IMR-90 (cell line): ENCODE data around the gene CCDC30. TPM values are rescaled to one million over a fixed set of nuclear protein-coding genes. Genes with fewer than 3 reads are reported as not detected.

Source experiments
- ATAC-seq: fragments of 200-7000 bp; cut with Tn5 transposase; 2 replicates; pipeline ENCODE4 v1.9.1; 2020; ENCODE audit warnings: low read depth, mild to moderate bottlenecking, moderate library complexity
- BruUV-seq: library from RNA; stranded (reverse); fragments of 400-500 nt; replicated peaks from 2 replicates; lab custom pipeline; 2021; lab: Mats Ljungman, UMichigan
- CTCF ChIA-PET: fragments of 300-600 bp; formaldehyde crosslinking; extraction: SDS; loops from one replicate; lab custom pipeline; 2021; ENCODE audit warnings: antibody characterized with exemption; lab: Yijun Ruan, JAX
- POLR2A ChIA-PET: fragments of 300-600 bp; sonication (Branson Sonifier 250); formaldehyde crosslinking; loops from one replicate; lab custom pipeline; 2022; ENCODE audit warnings: antibody characterized with exemption; ENCODE audit not compliant: unreplicated experiment; lab: Charles Lee
- DNase-seq: peaks from one replicate; pipeline ENCODE4 v3.0.0; 2013
- H2AFZ ChIP-seq: replicated peaks from 2 replicates; pipeline ENCODE3; 2013; ENCODE audit warnings: low read length, mild to moderate bottlenecking; ENCODE audit not compliant: poor library complexity
- H2AK5ac ChIP-seq: 2 replicates; pipeline ENCODE4 v1.6.1; 2013; ENCODE audit warnings: low read depth, low read length, inconsistent platforms
- H2AK9ac ChIP-seq: replicated peaks from 2 replicates; pipeline ENCODE3; 2013; ENCODE audit warnings: mild to moderate bottlenecking, low read depth, low read length, moderate library complexity; ENCODE audit not compliant: poor library complexity
- H2BK120ac ChIP-seq: 2 replicates; pipeline ENCODE4 v1.6.1; 2013; ENCODE audit warnings: low read depth, low read length, inconsistent platforms
- H2BK15ac ChIP-seq: 3 replicates; pipeline ENCODE4 v1.6.1; 2013; ENCODE audit warnings: low read depth, low read length, inconsistent platforms
- H2BK20ac ChIP-seq: 2 replicates; pipeline ENCODE4 v1.6.1; 2013; ENCODE audit warnings: low read depth, mild to moderate bottlenecking, inconsistent platforms, low read length, moderate library complexity
- H2BK5ac ChIP-seq: 2 replicates; pipeline ENCODE4 v1.6.1; 2013; ENCODE audit warnings: mild to moderate bottlenecking, low read depth, low read length, inconsistent platforms; ENCODE audit not compliant: poor library complexity, severe bottlenecking
- H3K14ac ChIP-seq: replicated peaks from 2 replicates; pipeline ENCODE4 v1.6.1; 2013; ENCODE audit warnings: low read depth, low read length, inconsistent platforms
- H3K18ac ChIP-seq: 2 replicates; pipeline ENCODE4 v1.6.1; 2013; ENCODE audit warnings: low read depth, low read length, control low read depth
- H3K23ac ChIP-seq: 2 replicates; pipeline ENCODE4 v1.6.1; 2013; ENCODE audit warnings: low read depth, low read length, inconsistent platforms
- H3K27ac ChIP-seq: 2 replicates; pipeline ENCODE4 v1.5.1; 2013; ENCODE audit warnings: mild to moderate bottlenecking, control low read depth, low read length; ENCODE audit not compliant: insufficient read depth
- H3K27me3 ChIP-seq: 2 replicates; pipeline ENCODE4 v1.6.1; 2013; ENCODE audit warnings: low read length; ENCODE audit not compliant: control insufficient read depth, insufficient read depth
- H3K36me3 ChIP-seq: 2 replicates; pipeline ENCODE4 v1.6.1; 2013; ENCODE audit warnings: low read length, mixed read lengths; ENCODE audit not compliant: control insufficient read depth, insufficient read depth
- H3K4ac ChIP-seq: 2 replicates; pipeline ENCODE4 v1.6.1; 2013; ENCODE audit warnings: low read depth, low read length, inconsistent platforms
- H3K4me1 ChIP-seq: 2 replicates; pipeline ENCODE4 v1.6.1; 2013; ENCODE audit warnings: low read length, mixed read lengths; ENCODE audit not compliant: control insufficient read depth, insufficient read depth
- H3K4me2 ChIP-seq: 2 replicates; pipeline ENCODE4 v1.6.1; 2013; ENCODE audit warnings: low read depth, mild to moderate bottlenecking, control low read depth, low read length, moderate library complexity
- H3K4me3 ChIP-seq: 2 replicates; pipeline ENCODE4 v1.5.1; 2013; ENCODE audit warnings: low read depth, mild to moderate bottlenecking, control low read depth, low read length, moderate library complexity; ENCODE audit not compliant: insufficient read depth
- H3K56ac ChIP-seq: 2 replicates; pipeline ENCODE4 v1.6.1; 2013; ENCODE audit warnings: low read length, inconsistent platforms; ENCODE audit not compliant: insufficient read depth; ENCODE audit errors: extremely low read depth
- H3K79me1 ChIP-seq, 2 experiments: 2 replicates each; pipeline ENCODE4 v1.6.1; 2013; ENCODE audit warnings: low read length in 2 of 2, inconsistent platforms in 1 of 2, low read depth in 1 of 2
- H3K9ac ChIP-seq: 2 replicates; pipeline ENCODE4 v1.6.1; 2013; ENCODE audit warnings: low read depth, low read length, control low read depth
- H3K9me1 ChIP-seq: 2 replicates; pipeline ENCODE4 v1.6.1; 2013; ENCODE audit warnings: low read length, inconsistent platforms; ENCODE audit not compliant: insufficient read depth
- H3K9me3 ChIP-seq: 2 replicates; pipeline ENCODE4 v1.6.1; 2013; ENCODE audit warnings: low read length; ENCODE audit not compliant: control insufficient read depth, insufficient read depth
- H4K20me1 ChIP-seq: 2 replicates; pipeline ENCODE4 v1.6.1; 2013; ENCODE audit warnings: low read length, inconsistent platforms; ENCODE audit not compliant: insufficient read depth
- H4K5ac ChIP-seq: 2 replicates; pipeline ENCODE4 v1.6.1; 2013; ENCODE audit warnings: mild to moderate bottlenecking, low read depth, low read length, control low read depth
- H4K8ac ChIP-seq, 2 experiments: 2 replicates each; pipeline ENCODE4 v1.6.1; 2013; ENCODE audit warnings: low read depth in 2 of 2, low read length in 2 of 2, control low read depth in 1 of 2, inconsistent platforms in 1 of 2
- H4K91ac ChIP-seq: 2 replicates; pipeline ENCODE4 v1.6.1; 2013; ENCODE audit warnings: low read depth, low read length, inconsistent platforms; ENCODE audit not compliant: insufficient read depth
- BHLHE40 ChIP-seq: fragments of 150-350 bp; IDR thresholded peaks from 2 replicates; pipeline ENCODE4 v1.6.1; 2016; ENCODE audit warnings: mild to moderate bottlenecking, low read depth, low read length
- CEBPB ChIP-seq: IDR thresholded peaks from 2 replicates; pipeline ENCODE4 v1.6.1; 2012; ENCODE audit warnings: low read depth, low read length, improper control_type of control experiment
- CHD1 ChIP-seq: IDR thresholded peaks from 2 replicates; pipeline ENCODE4 v1.6.1; 2012; ENCODE audit warnings: low read depth, low read length, improper control_type of control experiment
- CTCF ChIP-seq: conservative IDR thresholded peaks from 2 replicates; pipeline ENCODE4 v1.5.1; 2012; ENCODE audit warnings: mild to moderate bottlenecking, low read depth, low read length, improper control_type of control experiment
- ELK1 ChIP-seq: fragments of 150-350 bp; IDR thresholded peaks from 2 replicates; pipeline ENCODE4 v1.6.1; 2016; ENCODE audit warnings: low read depth, mild to moderate bottlenecking, low read length, moderate library complexity, borderline replicate concordance
- FOS ChIP-seq: fragments of 150-350 bp; IDR thresholded peaks from 2 replicates; pipeline ENCODE4 v1.6.1; 2016; ENCODE audit warnings: low read depth, low read length
- MAFK ChIP-seq: IDR thresholded peaks from 2 replicates; pipeline ENCODE4 v1.6.1; 2012; ENCODE audit warnings: low read depth, low read length, improper control_type of control experiment
- MAZ ChIP-seq: IDR thresholded peaks from 2 replicates; pipeline ENCODE4 v1.6.1; 2012; ENCODE audit warnings: low read depth, mild to moderate bottlenecking, low read length, improper control_type of control experiment, moderate library complexity, borderline replicate concordance
- MXI1 ChIP-seq: IDR thresholded peaks from 2 replicates; pipeline ENCODE4 v1.6.1; 2012; ENCODE audit warnings: low read depth, mild to moderate bottlenecking, low read length, moderate library complexity, borderline replicate concordance
- NFE2L2 ChIP-seq: fragments of 150-350 bp; IDR thresholded peaks from 2 replicates; pipeline ENCODE4 v1.6.1; 2016; ENCODE audit warnings: low read depth, mild to moderate bottlenecking, low read length
- POLR2A ChIP-seq: IDR thresholded peaks from 2 replicates; pipeline ENCODE4 v1.6.1; 2012; ENCODE audit warnings: mild to moderate bottlenecking, low read depth, low read length
- RAD21 ChIP-seq: IDR thresholded peaks from 2 replicates; pipeline ENCODE4 v1.6.1; 2012; ENCODE audit warnings: low read length, improper control_type of control experiment
- RCOR1 ChIP-seq: IDR thresholded peaks from 2 replicates; pipeline ENCODE4 v1.6.1; 2012; ENCODE audit warnings: mild to moderate bottlenecking, low read length, improper control_type of control experiment; ENCODE audit not compliant: insufficient replicate concordance
- RFX5 ChIP-seq: IDR thresholded peaks from 2 replicates; pipeline ENCODE4 v1.8.0; 2012; ENCODE audit warnings: low read depth, mild to moderate bottlenecking, low read length, moderate library complexity
- SMC3 ChIP-seq: fragments of 150-350 bp; IDR thresholded peaks from 2 replicates; pipeline ENCODE4 v1.6.1; 2016; ENCODE audit warnings: low read depth, mild to moderate bottlenecking, antibody characterized with exemption, low read length, moderate library complexity
- USF2 ChIP-seq: fragments of 150-350 bp; IDR thresholded peaks from 2 replicates; pipeline ENCODE4 v1.6.1; 2017; ENCODE audit warnings: mild to moderate bottlenecking, antibody characterized with exemption, low read length, low read depth
- WGBS, 2 experiments: methylation state at CpG; one replicate each; pipeline versions ENCODE4 v1.1.5 to v1.1.7; 2013; ENCODE audit warnings: missing lambda C conversion rate in 2 of 2; ENCODE audit not compliant: insufficient read length in 1 of 2; ENCODE audit errors: extremely low coverage in 2 of 2; 5-methylcytosine and 5-hydroxymethylcytosine counted together
- dilution Hi-C: fragments of 300-500 bp; cut with HindIII; formaldehyde crosslinking; loops from one replicate; pipeline ENCODE4 v1.14.3; 2018; ENCODE audit warnings: low sequenced_read_pairs; ENCODE audit not compliant: unreplicated experiment
- in situ Hi-C: fragments of 300-500 bp; cut with MboI; formaldehyde crosslinking; loops from 3 replicates; pipeline ENCODE4 v1.14.3; 2019; ENCODE audit warnings: low sequenced_read_pairs, inconsistent platforms, mixed read lengths
- intact Hi-C: fragments of 100-400 bp; cut with micrococcal nuclease; formaldehyde crosslinking; loops from 2 replicates; pipeline ENCODE4 v1.10.0; 2022
- polyA plus RNA-seq, 3 experiments: library from polyadenylated mRNA; depleted of rRNA; stranded (reverse); fragments of >200 nt; gene quantifications; 2 replicates each; pipeline ENCODE4 v1.2.3, GENCODE V29; 2012; ENCODE audit warnings: low replicate concordance in 1 of 3
- total RNA-seq: library from RNA; depleted of rRNA; stranded (reverse); fragments of >200 nt; gene quantifications from 2 replicates; pipeline ENCODE4 v1.2.3, GENCODE V29; 2012

The CCDC30 gene
- total and polyA plus RNA-seq, 2 of the 4 experiments (the other 2 are of a cell fraction): 0.14 to 0.18 TPM

GRCh38 chr1:42431514-42431913 is 31.6 kb upstream of the CCDC30 start:
- H3K9me1 ChIP-seq: no peaks in the 10 kb centered on the region
- no peak overlapping the region for H3K9ac ChIP-seq
- no TSS peak for BruUV-seq
- in situ Hi-C loops (no loop called here), intact Hi-C loops (no loop called here), dilution Hi-C loops (no loop called here)
- ATAC-seq (no peak), DNase-seq (no peak)
- no peak overlapping the region for H3K4ac ChIP-seq
- no peak overlapping the region for H2BK5ac ChIP-seq
- no peak overlapping the region for H3K4me2 ChIP-seq
- no peak for TF ChIP-seq CTCF
- TF ChIP-seq POLR2A: no peak
- no peak for TF ChIP-seq ELK1
- no peak for TF ChIP-seq RCOR1
- no peak for TF ChIP-seq MXI1
- no peak for TF ChIP-seq FOS
- TF ChIP-seq BHLHE40: no peak
- no peak for TF ChIP-seq USF2
- TF ChIP-seq RFX5: no peak
- TF ChIP-seq CEBPB: no peak
- TF ChIP-seq RAD21: no peak
- no peak for TF ChIP-seq CHD1
- TF ChIP-seq NFE2L2: no peak
- no peak for TF ChIP-seq MAZ
- TF ChIP-seq SMC3: no peak
- TF ChIP-seq MAFK: no peak
- H2BK15ac ChIP-seq: no peak overlapping the region
- H3K4me3 ChIP-seq: no peak overlapping the region
- H3K14ac ChIP-seq: no peak overlapping the region
- H4K5ac ChIP-seq: no peak overlapping the region
- H2BK20ac ChIP-seq: no peak overlapping the region
- H4K91ac ChIP-seq: no peak overlapping the region
- no peak overlapping the region for H2AFZ ChIP-seq
- H3K27ac ChIP-seq: no peak overlapping the region
- no CpG with 5 or more reads among the region's 3 CpGs for WGBS, 2 experiments
- H2AK5ac ChIP-seq: no peak overlapping the region
- no peaks in the 10 kb centered on the region for H3K79me1 ChIP-seq
- H3K23ac ChIP-seq: no peak overlapping the region
- ChIA-PET CTCF (interaction anchor here (0.5 kb wide), 1 partner anchor 65 kb away, joined by 3 read pairs; no protein-coding TSS in a partner anchor), POLR2A (no interaction called here)
- no peaks in the 10 kb centered on the region for H3K36me3 ChIP-seq
- no peak overlapping the region for H4K8ac ChIP-seq
- no peak overlapping the region for H2BK120ac ChIP-seq
- no peak overlapping the region for H3K56ac ChIP-seq
- H3K27me3 ChIP-seq: peaks cover 7% of the 10 kb centered on the region
- H3K4me1 ChIP-seq: no peaks in the 10 kb centered on the region
- H3K18ac ChIP-seq: no peak overlapping the region
- H4K20me1 ChIP-seq: no peaks in the 10 kb centered on the region
- no peak overlapping the region for H2AK9ac ChIP-seq
- no peaks in the 10 kb centered on the region for H3K9me3 ChIP-seq
